ENCODE results near the gene SLC16A11. TPM values are rescaled to one million over a fixed set of nuclear protein-coding genes. Genes with fewer than 3 reads are reported as not detected.

The SLC16A11 gene
- total RNA-seq, 2 donors from 2014 or later, result 0.24 to 0.44 TPM

- H3K4me3 ChIP-seq (ENCODE audit: low read length), result peak within 1 kb of the TSS; percentile 86
- TF ChIP-seq CTCF (conservative IDR thresholded peaks at IDR 0.05), result no peak
- peaks cover 5% of the 10 kb centered on the region for H3K27me3 Mint-ChIP-seq (ENCODE audit: insufficient read depth)
- H3K27ac Mint-ChIP-seq, result peak within 1 kb of the TSS; percentile 94
- no peaks in the 10 kb centered on the region for H3K9me3 ChIP-seq (ENCODE audit: control insufficient read depth, low read length)
- H3K36me3 Mint-ChIP-seq (ENCODE audit: low read depth), result peaks cover 6% of the 10 kb centered on the region
- H3K4me3 Mint-ChIP-seq, result peak within 1 kb of the TSS; percentile 89
- peak; percentile 99 for DNase-seq
- peak within 1 kb of the TSS; percentile 44 for H3K9ac ChIP-seq (ENCODE audit: extremely low read depth, low read length, poor library complexity, severe bottlenecking)
- H3K4me1 Mint-ChIP-seq, result peaks cover 12% of the 10 kb centered on the region
- 0 to 2% methylated on average over 6 to 52 of the region's 52 CpGs for WGBS, 2 experiments (ENCODE audit: insufficient coverage in 1 of 2, insufficient read length in 1 of 2)
- H3K27ac ChIP-seq (ENCODE audit: low read depth, low read length), result no peak within 1 kb of the TSS
- H3K9me3 Mint-ChIP-seq, result no peaks in the 10 kb centered on the region
- H3K4me1 ChIP-seq (ENCODE audit: control insufficient read depth, insufficient read depth, low read length), result no peaks in the 10 kb centered on the region
- H3K36me3 ChIP-seq (ENCODE audit: control insufficient read depth, insufficient read depth, low read length), result no peaks in the 10 kb centered on the region
- no peaks in the 10 kb centered on the region for H3K27me3 ChIP-seq (ENCODE audit: control insufficient read depth, insufficient read depth, low read length, poor library complexity, severe bottlenecking)
Observed at GRCh38 chr17:7035591-7036368, 8.1 kb downstream of the SLC16A11 start, which contains the start of gene SLC16A13. SLC16A13 (plus strand) TSS chr17:7036015; CDS start chr17:7036383, 368 bp downstream.

- no peak for TF ChIP-seq CTCF (conservative IDR thresholded peaks at IDR 0.05)
- H3K27ac ChIP-seq (ENCODE audit: low read depth, low read length), result no peak overlapping the region
- Mint-ChIP-seq H3K27me3 (ENCODE audit: insufficient read depth) (peaks cover 5% of the 10 kb centered on the region), H3K9me3 (no peaks in the 10 kb centered on the region), H3K4me3 (peak overlapping the region; percentile 89), H3K27ac (peak overlapping the region; percentile 94), H3K4me1 (peaks cover 12% of the 10 kb centered on the region), H3K36me3 (ENCODE audit: low read depth) (peaks cover 6% of the 10 kb centered on the region)
- H3K4me3 ChIP-seq (ENCODE audit: low read length), result peak overlapping the region; percentile 86
- no peak for DNase-seq
- no peaks in the 10 kb centered on the region for H3K27me3 ChIP-seq (ENCODE audit: control insufficient read depth, insufficient read depth, low read length, poor library complexity, severe bottlenecking)
- no peaks in the 10 kb centered on the region for H3K36me3 ChIP-seq (ENCODE audit: control insufficient read depth, insufficient read depth, low read length)
- H3K9ac ChIP-seq (ENCODE audit: extremely low read depth, low read length, poor library complexity, severe bottlenecking), result peak overlapping the region; percentile 44
- no peaks in the 10 kb centered on the region for H3K9me3 ChIP-seq (ENCODE audit: control insufficient read depth, low read length)
- no peaks in the 10 kb centered on the region for H3K4me1 ChIP-seq (ENCODE audit: control insufficient read depth, insufficient read depth, low read length)
- WGBS, 2 experiments (ENCODE audit: insufficient coverage in 1 of 2, insufficient read length in 1 of 2), result 30 to 51% methylated on average over 3 to 7 of the region's 7 CpGs
Observed at GRCh38 chr17:7034955-7035590, 8.8 kb downstream of the SLC16A11 start.

GRCh38 chr17:7029659-7030058, 14.2 kb downstream of the SLC16A11 start:
- H3K36me3 Mint-ChIP-seq (ENCODE audit: low read depth), result no peaks in the 10 kb centered on the region
- TF ChIP-seq CTCF (conservative IDR thresholded peaks at IDR 0.05), result no peak

More at GRCh38 chr17:7029659-7030058, 14.2 kb downstream of the SLC16A11 start:
- H3K36me3 ChIP-seq (ENCODE audit: control insufficient read depth, insufficient read depth, low read length), result no peaks in the 10 kb centered on the region
- peak; percentile 31 for DNase-seq
- Mint-ChIP-seq H3K27ac (no peak overlapping the region), H3K4me1 (no peaks in the 10 kb centered on the region), H3K4me3 (no peak overlapping the region), H3K9me3 (no peaks in the 10 kb centered on the region), H3K27me3 (ENCODE audit: insufficient read depth) (peaks cover 6% of the 10 kb centered on the region)
- no peak overlapping the region for H3K27ac ChIP-seq (ENCODE audit: low read depth, low read length)
- no peak overlapping the region for H3K9ac ChIP-seq (ENCODE audit: extremely low read depth, low read length, poor library complexity, severe bottlenecking)
- H3K4me1 ChIP-seq (ENCODE audit: control insufficient read depth, insufficient read depth, low read length), result no peaks in the 10 kb centered on the region
- H3K27me3 ChIP-seq (ENCODE audit: control insufficient read depth, insufficient read depth, low read length, poor library complexity, severe bottlenecking), result no peaks in the 10 kb centered on the region
- no peak overlapping the region for H3K4me3 ChIP-seq (ENCODE audit: low read length)
- H3K9me3 ChIP-seq (ENCODE audit: control insufficient read depth, low read length), result no peaks in the 10 kb centered on the region
- WGBS, 2 experiments (ENCODE audit: insufficient coverage in 1 of 2, insufficient read length in 1 of 2), result 91% methylated on average over 7 to 8 of the region's 8 CpGs
